Astrocyte of the cerebellum (primary cell): ENCODE measurements around the gene HS6ST2.

Source experiments
- DNase-seq: peaks from one replicate; pipeline ENCODE4 v3.0.0-alpha.2; 2011; ENCODE audit warnings: low read depth
- H3K4me3 ChIP-seq: 2 replicates; pipeline ENCODE4 v1.5.1; 2011; ENCODE audit warnings: mild to moderate bottlenecking, low read depth, low read length, moderate library complexity
- CTCF ChIP-seq: IDR thresholded peaks from 2 replicates; pipeline ENCODE4 v1.5.1; 2012; ENCODE audit warnings: low read length, low read depth, moderate library complexity, mild to moderate bottlenecking; ENCODE audit errors: missing control alignments
- in situ Hi-C: cut with HindIII; loops from 2 replicates; pipeline ENCODE4 v1.10.0; 2017; ENCODE audit warnings: low sequenced_read_pairs

The HS6ST2 gene

GRCh38 chrX:132961511-132961910, 3.1 kb upstream of the HS6ST2 start:
- no peak overlapping the region for H3K4me3 ChIP-seq
- in situ Hi-C loops: no loop called here
- DNase-seq: no peak
- TF ChIP-seq CTCF: no peak

GRCh38 chrX:132957211-132958090, 978 bp downstream of the HS6ST2 start:
- in situ Hi-C loops: no loop called here
- peak overlapping the region; percentile 39 for H3K4me3 ChIP-seq
- no peak for DNase-seq
- no peak for TF ChIP-seq CTCF

GRCh38 chrX:132956421-132957210, 1.8 kb downstream of the HS6ST2 start:
- in situ Hi-C loops: no loop called here
- no peak for TF ChIP-seq CTCF
- DNase-seq: no peak
- peak overlapping the region; percentile 39 for H3K4me3 ChIP-seq

GRCh38 chrX:132955690-132956089, 2.7 kb downstream of the HS6ST2 start:
- peak overlapping the region; percentile 39 for H3K4me3 ChIP-seq
- TF ChIP-seq CTCF: no peak
- in situ Hi-C loops: no loop called here
- DNase-seq: no peak

- no peak for DNase-seq
- in situ Hi-C loops: no loop called here
- no peak for TF ChIP-seq CTCF
- no peak overlapping the region for H3K4me3 ChIP-seq
These were observed 4.1 kb downstream of the HS6ST2 start for GRCh38 chrX:132954323-132954722.

- no peak for TF ChIP-seq CTCF
- no peak for DNase-seq
- in situ Hi-C loops: no loop called here
- H3K4me3 ChIP-seq: no peak overlapping the region
These were observed 5.1 kb downstream of the HS6ST2 start for GRCh38 chrX:132953354-132953753.
